NOMO-1 treated with dmso at 0.1 percent for 144 hours (cell line): ENCODE results near the gene CIRBP.

Experiments
- DNase-seq: peaks from one replicate; lab custom pipeline; 2025; ENCODE audit not compliant: unreplicated experiment; lab: John Stamatoyannopoulos, UW

The CIRBP gene

GRCh38 chr19:1266916-1267476, 2.1 kb upstream of the CIRBP start:
- DNase-seq = peak; percentile 51

DNA sequence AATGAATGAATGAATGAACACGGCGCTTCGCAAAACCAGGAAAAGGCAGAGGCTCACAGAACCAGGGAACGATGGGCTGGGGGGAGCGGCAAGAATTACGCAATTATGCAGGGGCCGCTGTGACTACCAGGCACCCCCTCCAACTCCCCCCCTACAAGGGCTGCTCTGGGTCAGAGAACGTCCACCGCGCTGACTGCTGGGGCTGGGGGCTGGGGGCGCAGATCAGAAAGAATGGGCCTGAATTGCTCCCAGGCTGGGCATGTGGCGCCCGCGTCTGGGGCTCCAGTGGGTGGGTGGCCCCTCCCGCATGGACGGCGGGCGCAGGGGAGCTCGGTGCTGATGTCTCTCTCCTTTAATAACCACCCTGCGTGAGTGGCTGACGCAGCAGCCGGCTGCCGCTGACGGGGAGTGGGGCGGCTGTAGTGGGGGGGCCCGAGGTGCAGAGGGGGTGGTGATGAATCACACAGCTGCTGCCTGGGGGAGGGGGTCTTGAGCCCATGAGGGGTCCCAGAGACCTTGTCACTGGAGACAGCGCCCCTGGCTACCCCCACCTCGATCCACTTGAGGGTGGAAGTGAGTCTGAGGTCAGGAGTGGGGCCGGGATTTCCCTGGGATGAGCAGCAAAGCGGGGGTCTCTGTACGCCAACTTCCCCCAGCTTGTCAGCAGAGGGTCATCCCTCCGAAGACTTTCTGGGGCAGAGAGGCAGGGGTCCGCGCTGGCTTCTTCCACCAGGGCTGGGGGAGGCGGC, 1.5 kb upstream of the CIRBP start:
- DNase-seq = no peak

GRCh38 chr19:1268226-1269064, 687 bp upstream of the CIRBP start:
- DNase-seq = no peak

- DNase-seq = peak; percentile 53
These were observed 513 bp downstream of the CIRBP start for GRCh38 chr19:1269478-1270212.

DNA sequence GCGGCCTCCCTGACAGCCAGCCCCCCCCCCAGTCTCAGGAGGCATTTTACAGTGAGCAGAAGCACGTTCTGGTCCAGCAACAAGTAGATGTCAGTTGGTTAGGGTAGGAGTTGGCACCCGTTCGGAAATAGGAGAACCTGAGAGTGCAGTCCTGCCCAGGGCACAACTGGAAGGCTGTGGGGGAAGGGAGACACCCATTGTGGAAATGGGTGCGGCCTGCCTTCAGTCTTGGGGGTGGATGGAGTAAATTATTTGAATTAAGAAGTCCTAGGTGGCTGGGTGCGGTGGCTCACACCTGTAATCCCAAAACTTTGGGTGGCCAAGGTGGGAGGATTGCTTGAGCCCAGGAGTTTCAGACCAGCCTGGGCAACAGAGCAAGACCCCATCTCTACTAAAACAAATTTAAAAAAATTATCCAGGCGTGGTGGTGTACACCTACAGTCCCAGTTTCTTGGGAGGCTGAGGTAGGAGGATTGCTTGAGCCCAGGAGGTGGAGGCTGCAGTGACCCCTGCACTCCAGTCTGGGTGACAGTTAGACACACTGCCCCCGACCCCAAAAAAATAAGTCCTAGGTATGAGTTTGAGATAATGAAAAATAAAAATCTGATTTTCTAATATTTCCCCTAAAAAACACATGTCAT, 1.2 kb downstream of the CIRBP start:
- DNase-seq = no peak

GRCh38 chr19:1270854-1271527, 1.9 kb downstream of the CIRBP start:
- DNase-seq = no peak

DNA sequence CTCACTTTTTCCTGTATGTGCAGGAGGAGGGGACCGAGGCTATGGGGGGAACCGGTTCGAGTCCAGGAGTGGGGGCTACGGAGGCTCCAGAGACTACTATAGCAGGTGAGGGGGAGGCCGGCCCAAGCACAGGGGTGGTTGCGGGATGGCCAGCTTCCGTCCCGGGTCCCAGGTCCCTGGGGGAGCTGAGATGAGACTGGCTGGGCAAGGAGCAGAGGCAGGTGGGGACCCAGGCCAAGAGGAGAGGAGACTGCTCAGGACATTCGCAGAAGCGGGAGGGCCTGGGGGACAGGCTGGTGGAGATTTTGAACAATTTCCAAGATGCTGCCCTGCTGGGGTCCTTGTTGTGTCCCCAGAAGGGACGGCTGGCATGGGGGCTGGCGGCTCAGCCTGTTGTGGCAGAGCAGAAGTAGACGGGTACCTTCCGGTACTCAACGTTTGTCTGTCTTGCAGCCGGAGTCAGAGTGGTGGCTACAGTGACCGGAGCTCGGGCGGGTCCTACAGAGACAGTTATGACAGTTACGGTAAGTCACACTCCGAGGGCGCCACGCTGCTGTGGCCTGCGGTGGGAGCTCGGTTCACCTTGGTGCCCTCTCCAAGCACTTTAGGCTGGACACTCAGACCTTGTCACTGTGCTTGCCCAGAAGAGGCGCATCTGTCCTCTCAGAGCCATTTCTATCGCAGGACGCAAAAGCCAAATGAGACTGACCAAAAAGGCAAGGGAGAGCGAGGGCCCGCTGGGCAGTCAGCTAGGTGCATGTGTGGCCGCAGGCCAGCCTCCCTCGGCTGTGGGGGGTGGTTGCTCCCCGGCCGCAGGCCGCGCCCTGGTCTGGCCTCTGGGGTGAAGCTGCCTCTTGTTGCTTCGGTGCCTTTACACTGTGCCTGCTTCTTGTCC, 2.6 kb downstream of the CIRBP start:
- no peak for DNase-seq

GRCh38 chr19:1272423-1273262, 3.5 kb downstream of the CIRBP start:
- no peak for DNase-seq

DNA sequence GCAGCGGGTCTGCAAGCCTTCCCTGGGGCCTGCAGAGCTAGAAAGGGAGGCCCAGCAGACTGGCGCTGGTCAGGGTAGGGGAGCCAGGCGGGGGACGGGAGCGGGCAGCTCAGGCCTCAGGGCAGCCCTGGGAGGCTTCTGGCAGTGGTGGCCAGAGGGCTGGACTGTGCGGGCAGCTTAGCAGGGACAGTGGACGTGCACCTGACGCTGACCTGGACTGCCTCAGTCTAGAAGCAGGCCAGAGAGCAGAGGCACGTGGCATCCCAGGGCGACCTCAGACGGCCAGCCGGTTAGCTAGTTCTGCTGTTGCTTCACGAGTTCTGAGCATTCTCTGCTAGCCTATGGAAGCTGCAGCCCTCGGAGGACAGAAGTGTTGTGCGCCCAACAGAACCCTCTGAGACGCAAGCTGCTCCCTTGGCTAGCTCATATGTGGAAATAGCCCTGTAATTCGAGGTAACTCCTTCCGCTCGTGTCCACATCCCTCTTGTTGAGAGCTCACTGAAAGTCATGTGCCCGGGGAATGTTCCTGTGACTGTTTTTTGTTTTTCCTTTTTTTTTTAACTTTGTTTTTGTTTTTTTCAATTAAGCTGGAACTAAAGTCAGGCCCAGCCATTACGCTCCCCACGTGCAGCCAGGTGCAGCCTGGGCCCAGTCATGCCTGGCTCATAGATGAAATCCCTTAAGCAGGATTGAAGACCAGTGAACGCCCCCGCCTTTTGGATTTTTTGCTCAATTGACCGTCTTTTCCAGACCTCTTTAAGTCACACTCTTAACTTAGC, 4.3 kb downstream of the CIRBP start:
- DNase-seq = no peak

GRCh38 chr19:1274081-1274851, 5.1 kb downstream of the CIRBP start:
- DNase-seq = no peak

DNA sequence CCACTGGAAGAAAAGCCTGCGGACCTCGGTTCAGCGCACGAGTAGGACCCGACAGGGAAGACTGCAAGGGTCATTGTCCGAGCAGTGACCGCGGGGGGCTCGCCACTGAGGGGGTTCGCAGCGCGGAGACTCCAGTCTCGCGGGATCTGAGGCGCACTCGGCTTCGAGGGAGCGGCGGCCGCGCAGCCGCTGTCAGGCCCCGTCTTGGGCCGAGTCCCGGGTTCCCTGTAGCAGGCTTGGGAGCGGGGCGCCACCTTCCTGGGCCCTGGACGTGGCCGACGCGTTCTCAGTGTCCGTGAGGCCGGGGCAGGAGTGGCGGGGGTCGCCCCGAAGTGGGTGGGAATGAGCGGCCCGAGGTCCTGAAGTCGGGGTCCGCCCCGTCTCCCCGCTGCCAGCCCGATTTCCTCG, 5.7 kb downstream of the CIRBP start:
- no peak for DNase-seq

GRCh38 chr19:1275260-1275975, 6.3 kb downstream of the CIRBP start, which contains the start of gene FAM174C:
Gene FAM174C, plus strand, starts transcription at chr19:1275530. Its CDS starts 20 bp downstream, at chr19:1275550.
- DNase-seq = peak; percentile 92

DNA sequence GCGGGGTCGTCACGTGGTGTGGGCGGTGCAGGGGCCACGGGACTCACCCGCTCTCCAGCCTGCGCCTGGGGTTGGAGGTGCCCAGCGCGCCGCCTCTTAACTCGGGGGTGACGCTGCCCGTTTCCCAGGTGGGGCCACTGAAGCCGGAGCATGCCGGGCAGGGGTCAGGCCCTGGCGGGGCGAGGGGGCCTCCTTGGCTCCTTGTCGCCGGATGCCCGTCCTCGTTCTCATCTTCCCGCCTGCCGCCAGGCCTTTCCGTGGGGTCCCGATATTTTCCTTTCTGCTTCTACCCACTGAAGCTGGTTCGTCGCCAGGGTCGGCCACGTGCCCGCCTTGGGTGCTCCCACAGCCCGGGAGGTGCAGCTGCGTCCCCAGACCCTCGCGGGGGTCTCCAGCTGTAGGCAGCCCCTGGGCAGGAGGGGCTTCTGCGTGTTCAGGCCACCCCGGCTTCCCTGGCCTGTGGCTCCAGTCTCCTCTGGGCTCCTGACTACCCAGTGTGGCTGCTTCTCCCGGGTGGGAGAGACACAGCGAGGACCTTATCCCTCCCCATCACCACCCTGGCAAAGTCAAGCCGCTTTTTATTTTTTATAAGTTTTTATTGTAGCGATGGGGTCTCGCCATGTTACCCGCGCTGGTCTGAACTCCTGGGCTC, 7.0 kb downstream of the CIRBP start:
- DNase-seq = no peak

DNA sequence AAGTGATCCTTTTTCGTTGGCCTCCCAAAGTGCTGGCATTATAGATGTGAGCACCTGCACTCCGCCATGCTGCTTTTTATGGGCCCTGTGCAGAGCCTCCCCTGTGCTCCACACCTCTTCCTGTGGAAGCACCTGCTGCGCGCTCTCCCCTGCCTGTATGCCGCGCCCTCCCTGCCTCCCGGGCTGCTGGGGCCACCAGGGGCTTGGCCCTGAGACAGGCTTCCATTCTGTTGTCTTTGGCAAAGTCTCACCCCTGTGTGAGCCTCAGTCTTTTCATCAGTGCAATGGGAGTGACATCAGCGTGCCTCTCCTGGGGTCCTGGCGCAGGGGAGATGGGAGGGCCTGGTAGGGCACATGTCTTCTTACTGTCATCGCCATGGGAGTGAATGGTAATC, 7.5 kb downstream of the CIRBP start:
- no peak for DNase-seq

GRCh38 chr19:1277061-1277460, 7.9 kb downstream of the CIRBP start:
- DNase-seq = no peak

- no peak for DNase-seq
These were observed 8.9 kb downstream of the CIRBP start for GRCh38 chr19:1278074-1278473.
